ENCODE results near the gene ATP8A1. TPM values are rescaled to one million over a fixed set of nuclear protein-coding genes. Genes with fewer than 3 reads are reported as not detected.

The ATP8A1 gene
- total RNA-seq, 1 experiment from 2014 or later = 14.3 TPM

DNA sequence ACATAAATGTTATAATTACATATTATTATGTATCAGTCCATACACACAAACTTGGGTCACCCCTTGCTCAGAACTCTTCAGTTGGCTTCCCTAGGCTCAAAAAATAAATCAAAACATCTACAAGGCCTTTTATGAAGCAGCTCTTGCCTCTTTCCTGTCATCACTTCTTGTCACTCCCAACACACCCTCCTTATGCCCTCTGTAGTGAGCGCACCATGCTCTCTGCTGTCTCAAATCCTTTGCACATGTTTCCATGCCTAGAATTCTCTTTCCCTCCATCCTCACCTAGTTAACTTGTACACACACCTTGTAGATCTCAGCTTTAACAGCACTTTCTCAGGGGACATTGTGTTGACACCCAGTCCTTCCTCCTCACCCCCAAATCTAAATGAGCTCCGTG is 53.0 kb downstream of the ATP8A1 start:
- ATAC-seq (no peak), DNase-seq (ENCODE audit: low spot score) (no peak)
- TF ChIP-seq TP53 (CRISPR knock-in tag; IDR thresholded peaks at IDR 0.05) = no peak
- TF ChIP-seq, protein P1, sequence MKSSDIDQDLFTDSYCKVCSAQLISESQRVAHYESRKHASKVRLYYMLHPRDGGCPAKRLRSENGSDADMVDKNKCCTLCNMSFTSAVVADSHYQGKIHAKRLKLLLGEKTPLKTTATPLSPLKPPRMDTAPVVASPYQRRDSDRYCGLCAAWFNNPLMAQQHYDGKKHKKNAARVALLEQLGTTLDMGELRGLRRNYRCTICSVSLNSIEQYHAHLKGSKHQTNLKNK (CRISPR knock-in tag; IDR thresholded peaks at IDR 0.05) = no peak
- no peak for TF ChIP-seq SMAD4 (CRISPR knock-in tag; IDR thresholded peaks at IDR 0.05)
- no peak for TF ChIP-seq ZNF263 (CRISPR knock-in tag; IDR thresholded peaks at IDR 0.05; ENCODE audit: low read depth)
- TF ChIP-seq FOXK1 (CRISPR knock-in tag; IDR thresholded peaks at IDR 0.05) = no peak
- TF ChIP-seq SOX15 (CRISPR knock-in tag; IDR thresholded peaks at IDR 0.05) = no peak
- no peaks in the 10 kb centered on the region for H3K9me3 Mint-ChIP-seq
- POLR2A ChIA-PET = no interaction called here
- CTCF ChIA-PET = no interaction called here
- no peaks in the 10 kb centered on the region for H3K36me3 Mint-ChIP-seq
- no peak overlapping the region for H3K27ac Mint-ChIP-seq
- H3K4me1 Mint-ChIP-seq = no peaks in the 10 kb centered on the region
- no peak overlapping the region for H3K4me3 Mint-ChIP-seq
- H3K27me3 Mint-ChIP-seq (ENCODE audit: low read depth) = no peaks in the 10 kb centered on the region

DNA sequence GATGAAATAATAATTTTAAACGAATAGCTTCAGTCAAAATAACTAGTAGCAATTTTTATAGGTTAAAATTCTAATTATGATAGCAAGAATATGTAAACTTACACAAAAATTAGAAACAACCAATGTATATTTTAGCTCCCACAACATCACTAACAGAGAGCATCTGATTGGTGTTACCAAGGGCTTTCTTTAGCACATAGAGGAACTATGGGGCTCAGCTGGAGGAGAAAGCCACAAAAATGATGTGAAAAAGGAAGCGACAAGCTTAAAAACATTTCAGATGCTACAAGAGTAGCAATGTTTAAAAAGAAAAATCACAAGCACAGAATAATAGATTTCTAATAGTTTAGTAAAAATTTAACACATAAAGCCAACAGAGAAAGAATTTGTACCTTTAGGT is 56.3 kb downstream of the ATP8A1 start:
- Mint-ChIP-seq H3K27ac (no peak overlapping the region), H3K27me3 (ENCODE audit: low read depth) (no peaks in the 10 kb centered on the region), H3K36me3 (no peaks in the 10 kb centered on the region), H3K9me3 (no peaks in the 10 kb centered on the region), H3K4me3 (no peak overlapping the region), H3K4me1 (no peaks in the 10 kb centered on the region)
- TF ChIP-seq IRF2 (CRISPR knock-in tag; IDR thresholded peaks at IDR 0.05; ENCODE audit: borderline replicate concordance, low read depth) (no peak), ARID4B (CRISPR knock-in tag; IDR thresholded peaks at IDR 0.05; ENCODE audit: borderline replicate concordance) (no peak)
- TF ChIP-seq, protein P2, sequence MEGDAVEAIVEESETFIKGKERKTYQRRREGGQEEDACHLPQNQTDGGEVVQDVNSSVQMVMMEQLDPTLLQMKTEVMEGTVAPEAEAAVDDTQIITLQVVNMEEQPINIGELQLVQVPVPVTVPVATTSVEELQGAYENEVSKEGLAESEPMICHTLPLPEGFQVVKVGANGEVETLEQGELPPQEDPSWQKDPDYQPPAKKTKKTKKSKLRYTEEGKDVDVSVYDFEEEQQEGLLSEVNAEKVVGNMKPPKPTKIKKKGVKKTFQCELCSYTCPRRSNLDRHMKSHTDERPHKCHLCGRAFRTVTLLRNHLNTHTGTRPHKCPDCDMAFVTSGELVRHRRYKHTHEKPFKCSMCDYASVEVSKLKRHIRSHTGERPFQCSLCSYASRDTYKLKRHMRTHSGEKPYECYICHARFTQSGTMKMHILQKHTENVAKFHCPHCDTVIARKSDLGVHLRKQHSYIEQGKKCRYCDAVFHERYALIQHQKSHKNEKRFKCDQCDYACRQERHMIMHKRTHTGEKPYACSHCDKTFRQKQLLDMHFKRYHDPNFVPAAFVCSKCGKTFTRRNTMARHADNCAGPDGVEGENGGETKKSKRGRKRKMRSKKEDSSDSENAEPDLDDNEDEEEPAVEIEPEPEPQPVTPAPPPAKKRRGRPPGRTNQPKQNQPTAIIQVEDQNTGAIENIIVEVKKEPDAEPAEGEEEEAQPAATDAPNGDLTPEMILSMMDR (IDR thresholded peaks at IDR 0.05) = no peak
- no peak for ATAC-seq
- POLR2A ChIA-PET = no interaction called here
- DNase-seq (ENCODE audit: low spot score) = no peak
- CTCF ChIA-PET = no interaction called here

DNA sequence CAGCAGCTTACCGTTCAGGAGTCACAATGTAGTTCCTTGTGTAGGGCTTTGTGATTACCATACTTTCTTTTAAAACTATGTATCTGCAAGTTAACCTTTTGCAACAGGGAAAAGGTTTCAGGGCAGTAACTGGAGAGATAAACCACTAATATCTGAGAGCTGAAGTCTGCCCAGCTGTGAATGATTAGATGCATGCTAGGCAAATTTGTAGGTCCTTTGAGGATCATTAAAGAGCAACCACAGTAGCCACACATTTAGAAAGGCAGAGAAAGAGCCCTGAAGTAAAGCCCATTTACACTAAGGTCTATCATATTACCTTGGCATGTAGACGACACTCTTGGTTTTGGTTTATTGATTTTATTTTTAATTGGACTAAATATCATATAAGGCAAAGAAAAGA is 60.0 kb downstream of the ATP8A1 start:
- Mint-ChIP-seq H3K27me3 (ENCODE audit: low read depth) (no peaks in the 10 kb centered on the region), H3K36me3 (no peaks in the 10 kb centered on the region), H3K27ac (no peak overlapping the region), H3K4me3 (no peak overlapping the region), H3K9me3 (no peaks in the 10 kb centered on the region), H3K4me1 (no peaks in the 10 kb centered on the region)
- POLR2A ChIA-PET = no interaction called here
- CTCF ChIA-PET = interaction anchor here (1.0 kb wide), 1 partner anchor 317 kb away, joined by 3 read pairs; no protein-coding TSS in a partner anchor
- TF ChIP-seq NFE2L1 (CRISPR knock-in tag; IDR thresholded peaks at IDR 0.05) (no peak), MXD4 (CRISPR knock-in tag; IDR thresholded peaks at IDR 0.05; ENCODE audit: borderline replicate concordance) (no peak), NFYB (CRISPR knock-in tag; conservative IDR thresholded peaks at IDR 0.05; ENCODE audit: low read depth) (no peak), STAT6 (CRISPR knock-in tag; conservative IDR thresholded peaks at IDR 0.05; ENCODE audit: low read depth) (no peak), ATF1 (CRISPR knock-in tag; IDR thresholded peaks at IDR 0.05) (no peak), KAT7 (CRISPR knock-in tag; IDR thresholded peaks at IDR 0.05; ENCODE audit: borderline replicate concordance) (no peak)
- DNase-seq (ENCODE audit: low spot score) (no peak), ATAC-seq (no peak)
